ENCODE results near the gene RBM47. TPM values are rescaled to one million over a fixed set of nuclear protein-coding genes. Genes with fewer than 3 reads are reported as not detected.
"Not testable (repeated sequence)": the region's sequence is repeated elsewhere in the genome, so short reads cannot be mapped to it uniquely, and the experiment has no call there.

RBM47 gene
- total RNA-seq, 1 donor from 2014 or later: 0.12 TPM

GRCh38 chr4:40563401-40563800 is 66.3 kb downstream of the RBM47 start:
- no peak overlapping the region for H3K27ac Mint-ChIP-seq (ENCODE audit: unreplicated experiment)
- no peaks in the 10 kb centered on the region for H3K4me1 Mint-ChIP-seq (ENCODE audit: low read depth)
- no peak for TF ChIP-seq CTCF (IDR thresholded peaks at IDR 0.05)
- no peaks in the 10 kb centered on the region for H3K36me3 Mint-ChIP-seq (ENCODE audit: low read depth)
- no peaks in the 10 kb centered on the region for H3K9me3 Mint-ChIP-seq (ENCODE audit: low read depth)
- H3K27me3 Mint-ChIP-seq (ENCODE audit: low read depth): no peaks in the 10 kb centered on the region
- no peak overlapping the region for H3K4me3 Mint-ChIP-seq (ENCODE audit: unreplicated experiment)
- no peak for DNase-seq (ENCODE audit: low spot score)

GRCh38 chr4:40562681-40563080 is 67.0 kb downstream of the RBM47 start:
- Mint-ChIP-seq H3K9me3 (ENCODE audit: low read depth) (no peaks in the 10 kb centered on the region), H3K4me1 (ENCODE audit: low read depth) (no peaks in the 10 kb centered on the region), H3K27me3 (ENCODE audit: low read depth) (no peaks in the 10 kb centered on the region), H3K27ac (ENCODE audit: unreplicated experiment) (no peak overlapping the region), H3K4me3 (ENCODE audit: unreplicated experiment) (no peak overlapping the region), H3K36me3 (ENCODE audit: low read depth) (no peaks in the 10 kb centered on the region)
- DNase-seq (ENCODE audit: low spot score): no peak
- no peak for TF ChIP-seq CTCF (IDR thresholded peaks at IDR 0.05)

- Mint-ChIP-seq H3K4me3 (ENCODE audit: unreplicated experiment) (no peak overlapping the region), H3K9me3 (ENCODE audit: low read depth) (no peaks in the 10 kb centered on the region), H3K36me3 (ENCODE audit: low read depth) (no peaks in the 10 kb centered on the region), H3K4me1 (ENCODE audit: low read depth) (no peaks in the 10 kb centered on the region), H3K27ac (ENCODE audit: unreplicated experiment) (no peak overlapping the region), H3K27me3 (ENCODE audit: low read depth) (no peaks in the 10 kb centered on the region)
- no peak for TF ChIP-seq CTCF (IDR thresholded peaks at IDR 0.05)
- DNase-seq (ENCODE audit: low spot score): no peak
Observed at GRCh38 chr4:40562208-40562607, 67.5 kb downstream of the RBM47 start.

- H3K4me1 Mint-ChIP-seq (ENCODE audit: low read depth); H3K9me3 Mint-ChIP-seq (ENCODE audit: low read depth); H3K27ac Mint-ChIP-seq (ENCODE audit: unreplicated experiment); H3K27me3 Mint-ChIP-seq (ENCODE audit: low read depth); DNase-seq (ENCODE audit: low spot score); H3K4me3 Mint-ChIP-seq (ENCODE audit: unreplicated experiment); H3K36me3 Mint-ChIP-seq (ENCODE audit: low read depth): not testable (repeated sequence)
Observed at GRCh38 chr4:40561543-40562177, 68.0 kb downstream of the RBM47 start.

- H3K4me1 Mint-ChIP-seq (ENCODE audit: low read depth): no peaks in the 10 kb centered on the region
- H3K27me3 Mint-ChIP-seq (ENCODE audit: low read depth): no peaks in the 10 kb centered on the region
- no peak overlapping the region for H3K27ac Mint-ChIP-seq (ENCODE audit: unreplicated experiment)
- H3K9me3 Mint-ChIP-seq (ENCODE audit: low read depth): no peaks in the 10 kb centered on the region
- no peaks in the 10 kb centered on the region for H3K36me3 Mint-ChIP-seq (ENCODE audit: low read depth)
- no peak for DNase-seq (ENCODE audit: low spot score)
- no peak overlapping the region for H3K4me3 Mint-ChIP-seq (ENCODE audit: unreplicated experiment)
- TF ChIP-seq CTCF (IDR thresholded peaks at IDR 0.05): no peak
Observed at GRCh38 chr4:40559585-40560465, 69.8 kb downstream of the RBM47 start.

Measured in chondrocyte (in vitro differentiated cells).